Stimulated activated CD4-positive, alpha-beta T cell treated with anti-CD3 and anti-CD28 coated beads, Interleukin-2, amount 100 ng/mL, for 48 hours (primary cell): Measurements from ENCODE around the gene CCDC188.

Experiments used
- DNase-seq, 2 donors: peaks; one replicate each; pipeline ENCODE4 v3.0.0-alpha.2; 2020

The CCDC188 gene

DNA sequence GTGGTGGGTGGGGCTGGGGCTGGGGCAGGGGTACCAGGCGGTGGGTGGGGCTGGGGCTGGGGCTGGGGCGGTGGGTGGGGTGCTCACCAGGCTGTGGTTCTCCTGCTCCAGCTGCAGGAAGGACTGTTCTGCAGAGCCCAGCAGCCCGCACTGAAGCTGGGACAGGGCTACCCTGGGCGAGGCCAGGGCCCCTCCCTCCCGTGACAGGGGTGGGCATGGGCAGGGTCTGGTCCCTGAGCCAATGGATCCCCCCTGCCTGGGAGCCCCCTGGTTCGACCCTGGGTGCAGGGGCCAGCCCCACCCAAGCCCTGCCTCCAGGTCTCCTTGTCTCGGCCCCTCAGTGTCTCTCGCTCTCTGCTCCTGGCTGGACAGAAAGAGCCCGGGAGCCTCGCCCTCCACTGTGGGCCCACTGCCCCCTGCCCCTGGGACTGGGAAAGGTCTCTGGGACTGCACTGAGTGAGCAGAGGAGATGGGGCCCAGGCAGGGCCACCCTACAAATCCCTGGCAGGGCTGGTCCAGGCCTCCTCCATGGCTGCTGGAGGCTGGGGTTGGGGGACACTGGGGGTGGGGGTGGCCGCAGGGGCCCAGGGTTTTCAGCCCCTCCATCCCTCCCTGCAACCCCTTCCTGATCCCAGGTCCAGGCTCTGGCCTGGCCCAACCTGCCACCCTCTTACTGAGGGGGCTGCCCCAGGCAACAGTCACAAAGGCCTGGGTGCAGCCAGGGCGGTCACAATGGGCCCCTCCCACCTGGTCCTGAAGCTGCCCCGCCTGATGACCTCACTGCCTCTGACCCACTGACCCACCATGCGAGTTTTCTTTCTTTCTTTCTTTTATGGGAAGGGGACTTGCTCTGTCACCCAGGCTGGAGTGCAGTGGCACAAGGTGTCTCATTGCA is at the start of gene CCDC188:
Gene CCDC188 (minus strand): TSS at position 675 of the 895 bp plus-strand sequence. CDS start 69 bp downstream, at position 606.
- DNase-seq: no peak

DNA sequence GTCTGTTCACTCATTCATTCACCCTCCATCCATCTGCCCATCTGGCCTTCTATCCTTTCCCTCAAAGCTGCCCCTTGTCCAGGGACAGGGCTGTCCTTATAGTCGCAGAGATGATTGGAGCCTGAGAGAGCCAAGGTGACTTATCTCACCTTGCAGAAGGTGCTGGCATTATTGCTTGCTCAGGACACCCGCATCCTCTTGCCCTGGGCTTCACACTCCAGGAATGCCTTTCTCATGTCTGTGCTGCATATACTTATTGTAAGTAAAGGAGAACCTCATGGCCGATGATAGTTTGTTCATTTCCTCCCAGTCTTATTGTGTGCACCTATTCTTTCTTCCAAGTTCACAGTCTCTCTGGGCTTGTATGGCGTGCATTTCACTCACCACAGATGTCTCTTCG is 49.1 kb upstream of the CCDC188 start:
- DNase-seq: no peak

DNA sequence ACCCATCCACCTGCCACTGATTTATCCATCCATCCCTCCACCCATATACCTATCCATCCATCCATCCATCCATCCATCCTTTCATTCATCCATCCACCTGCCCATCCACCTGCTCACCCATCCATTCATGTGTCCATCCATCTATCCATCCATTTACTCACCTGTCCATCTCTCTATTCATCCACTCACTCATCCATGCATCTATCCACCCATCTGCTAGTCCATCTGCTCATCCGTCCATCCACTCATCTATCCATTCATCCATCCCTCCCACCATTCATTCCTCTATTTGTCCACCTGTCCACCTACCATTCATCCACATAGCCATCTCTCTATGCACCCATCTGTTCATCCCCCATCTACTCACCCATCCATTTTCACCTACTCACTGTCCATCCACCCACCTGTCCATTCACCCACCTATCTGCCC is 48.6 kb upstream of the CCDC188 start:
- DNase-seq: no peak

DNA sequence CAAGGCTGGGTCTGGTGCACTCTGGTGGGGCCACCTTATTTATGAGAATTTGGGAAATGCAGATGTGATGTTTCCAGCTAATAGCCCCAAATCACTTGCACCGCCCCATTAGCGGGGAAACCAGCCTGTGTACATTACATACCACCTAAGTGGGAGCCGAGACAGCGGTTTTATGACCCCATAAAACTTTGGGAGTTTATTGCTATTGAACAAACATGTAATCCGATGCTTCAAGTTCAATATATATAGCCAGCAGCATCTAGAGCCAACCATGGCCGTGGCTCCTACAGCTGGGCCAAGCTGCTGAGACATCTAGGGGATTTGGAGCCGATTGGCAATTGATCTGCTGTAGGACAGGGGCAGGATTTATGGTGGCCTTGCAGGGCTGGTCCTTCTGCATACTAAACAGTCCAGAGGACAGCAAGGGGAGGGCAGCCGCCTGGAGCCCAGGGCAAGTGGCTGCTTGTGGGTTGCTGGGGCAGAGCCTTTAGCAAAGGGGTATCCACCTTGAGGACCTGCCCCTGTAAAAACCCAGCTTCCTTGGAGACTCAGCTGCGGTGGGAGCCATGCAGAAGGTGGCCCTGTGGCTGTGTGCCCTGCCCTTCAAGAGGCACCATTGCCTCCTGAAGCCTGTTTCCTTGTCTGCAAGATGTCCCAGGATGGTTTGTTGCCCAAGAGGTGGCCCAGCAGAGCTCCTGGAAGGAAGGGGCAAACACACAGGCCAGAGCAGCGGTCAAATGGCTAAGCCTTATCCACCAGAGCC is 47.9 kb upstream of the CCDC188 start:
- DNase-seq: no peak

DNA sequence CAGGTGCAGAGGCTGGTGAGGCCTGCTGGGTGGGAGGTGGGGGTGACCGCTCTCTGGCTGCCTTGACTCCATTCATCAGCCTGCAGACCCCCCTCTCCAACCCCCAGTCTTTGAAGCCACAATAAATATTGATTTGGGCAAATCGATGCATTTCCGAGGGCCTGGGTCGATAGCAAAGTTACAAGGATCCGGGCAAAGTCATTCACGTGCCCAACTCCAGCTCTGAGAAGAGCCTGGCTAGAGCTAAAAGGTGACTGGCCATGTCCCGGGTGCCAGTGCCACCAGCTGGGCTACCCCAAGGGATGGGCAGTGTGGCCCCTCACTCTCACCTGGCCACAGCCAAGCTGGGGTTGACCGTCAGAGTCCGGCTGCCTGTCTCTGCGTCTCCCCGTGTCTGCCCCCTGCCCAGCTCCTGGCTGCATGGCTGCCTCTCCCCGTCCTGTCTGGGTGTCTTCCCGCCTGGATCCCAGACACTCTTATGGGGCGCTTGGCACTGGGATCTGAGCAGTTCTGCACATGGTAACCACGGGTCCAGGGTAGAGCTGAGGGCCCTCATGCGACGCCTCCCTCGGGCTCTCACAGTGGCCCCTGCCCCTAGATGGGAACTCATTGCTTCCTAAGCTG is 46.7 kb upstream of the CCDC188 start:
- no peak for DNase-seq

DNA sequence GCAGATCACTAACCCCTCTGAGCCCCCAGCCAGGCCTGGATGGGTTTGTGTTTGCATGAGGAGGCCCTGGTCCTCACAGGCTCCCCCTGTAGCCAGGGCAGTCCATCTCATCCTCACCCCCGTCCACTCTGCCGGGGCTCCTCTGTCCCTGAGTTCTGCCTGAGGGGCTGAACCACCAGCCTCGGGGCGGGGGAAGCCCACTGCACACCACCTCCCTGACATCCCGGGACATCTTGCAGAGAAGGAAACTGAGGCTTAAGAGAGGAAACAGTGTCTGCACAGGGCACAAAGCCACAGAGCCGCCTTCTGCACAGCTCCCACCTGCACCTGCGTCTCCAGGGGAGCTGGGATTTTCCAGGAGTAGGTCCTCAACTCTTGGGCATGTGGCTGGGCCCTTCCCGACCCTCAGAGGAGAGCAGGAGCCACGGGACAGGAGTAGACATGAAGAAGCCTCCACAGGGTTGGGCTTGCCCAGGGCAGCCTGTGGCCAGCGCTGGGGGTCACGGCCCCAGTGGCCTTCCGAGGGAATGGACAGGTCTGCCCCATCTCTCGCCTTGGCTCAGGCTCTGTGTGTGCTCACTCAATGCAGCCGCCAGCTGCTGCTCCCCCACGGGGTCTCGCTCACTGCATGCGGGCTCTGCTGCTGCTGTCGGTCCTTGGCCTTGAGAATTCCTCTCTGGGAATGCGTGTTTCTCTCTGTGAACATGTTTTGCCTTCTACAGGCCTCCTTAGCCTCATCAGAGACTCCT is 45.4 kb upstream of the CCDC188 start:
- DNase-seq: no peak

DNA sequence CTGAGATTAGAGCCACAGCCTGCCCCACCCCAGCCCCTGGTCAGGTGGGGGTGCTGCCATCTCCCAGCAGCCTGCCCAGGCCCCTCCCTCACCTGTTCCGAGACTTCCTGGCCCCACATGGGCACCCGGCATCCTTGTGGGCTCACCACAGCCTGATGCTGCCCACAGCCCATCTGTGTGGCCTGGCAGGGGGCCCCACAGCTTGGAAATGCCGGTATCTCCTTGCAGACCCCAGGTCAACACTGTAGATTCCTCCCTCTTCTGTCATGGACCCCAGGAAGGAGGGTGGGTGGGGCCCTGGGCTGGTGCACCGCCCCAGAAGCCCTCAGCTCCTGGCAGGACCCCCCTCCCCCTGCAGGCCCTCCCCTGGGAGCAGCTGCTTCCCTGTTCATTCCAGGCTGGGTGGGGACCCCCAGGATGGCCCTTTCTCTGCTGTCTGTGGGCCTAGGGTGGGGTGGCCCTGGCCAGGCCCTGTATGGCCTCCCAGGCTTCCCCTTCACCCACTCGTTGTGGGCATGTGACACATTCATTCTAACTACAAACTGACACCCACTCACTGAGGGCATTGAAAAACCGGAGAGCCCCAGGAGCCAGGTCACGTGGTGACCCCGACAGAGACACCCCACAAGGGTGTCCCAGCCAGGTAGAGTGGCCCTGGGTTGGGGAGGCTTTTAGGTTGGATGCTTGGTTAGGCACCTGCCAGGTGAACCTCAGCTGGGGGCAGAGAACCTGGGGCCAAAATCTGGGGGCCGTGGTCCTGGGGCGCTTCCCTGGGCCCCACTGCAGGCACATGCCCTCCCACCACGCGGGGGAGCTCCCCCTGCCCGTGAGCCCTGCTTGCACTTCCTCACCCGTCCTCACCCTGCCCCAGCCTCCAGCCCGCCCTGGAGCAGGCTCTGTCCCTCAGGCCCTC is 44.1 kb upstream of the CCDC188 start:
- no peak for DNase-seq

DNA sequence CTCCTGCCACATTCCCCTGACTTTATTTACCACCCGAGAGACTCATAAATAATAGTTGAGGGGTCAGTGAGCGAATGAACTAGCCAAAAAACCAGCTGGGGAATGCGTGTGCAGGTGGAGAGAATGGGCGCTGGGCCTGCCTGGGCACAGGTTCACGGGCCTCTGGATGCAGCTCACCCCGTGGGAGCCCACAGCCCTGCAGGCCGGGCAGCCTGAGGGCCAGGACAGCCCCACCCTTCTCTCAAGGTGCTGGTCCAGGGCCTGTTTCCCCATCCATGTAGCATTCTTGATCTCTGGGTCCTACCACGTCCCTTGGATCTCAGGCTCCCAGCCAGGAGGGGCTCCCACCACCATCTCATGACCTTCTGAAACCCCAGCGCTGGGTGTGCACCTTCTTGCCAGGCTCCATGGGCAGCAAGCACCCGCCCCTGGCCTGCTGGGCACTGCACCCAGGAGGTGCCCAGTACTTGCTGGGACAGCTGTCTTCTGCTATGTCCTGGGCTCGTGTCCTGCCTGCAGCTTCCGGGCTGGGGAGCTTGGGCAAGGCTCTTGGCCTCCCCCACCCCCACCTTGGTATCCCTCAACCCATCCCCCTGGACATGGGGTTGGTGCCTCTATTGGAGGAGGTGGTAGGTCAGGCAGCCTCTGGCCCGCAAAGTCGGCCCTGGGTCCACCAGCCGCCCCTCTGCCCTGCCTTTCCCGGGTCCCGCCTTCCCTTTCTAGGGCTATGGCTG is 43.1 kb upstream of the CCDC188 start:
- no peak for DNase-seq

DNA sequence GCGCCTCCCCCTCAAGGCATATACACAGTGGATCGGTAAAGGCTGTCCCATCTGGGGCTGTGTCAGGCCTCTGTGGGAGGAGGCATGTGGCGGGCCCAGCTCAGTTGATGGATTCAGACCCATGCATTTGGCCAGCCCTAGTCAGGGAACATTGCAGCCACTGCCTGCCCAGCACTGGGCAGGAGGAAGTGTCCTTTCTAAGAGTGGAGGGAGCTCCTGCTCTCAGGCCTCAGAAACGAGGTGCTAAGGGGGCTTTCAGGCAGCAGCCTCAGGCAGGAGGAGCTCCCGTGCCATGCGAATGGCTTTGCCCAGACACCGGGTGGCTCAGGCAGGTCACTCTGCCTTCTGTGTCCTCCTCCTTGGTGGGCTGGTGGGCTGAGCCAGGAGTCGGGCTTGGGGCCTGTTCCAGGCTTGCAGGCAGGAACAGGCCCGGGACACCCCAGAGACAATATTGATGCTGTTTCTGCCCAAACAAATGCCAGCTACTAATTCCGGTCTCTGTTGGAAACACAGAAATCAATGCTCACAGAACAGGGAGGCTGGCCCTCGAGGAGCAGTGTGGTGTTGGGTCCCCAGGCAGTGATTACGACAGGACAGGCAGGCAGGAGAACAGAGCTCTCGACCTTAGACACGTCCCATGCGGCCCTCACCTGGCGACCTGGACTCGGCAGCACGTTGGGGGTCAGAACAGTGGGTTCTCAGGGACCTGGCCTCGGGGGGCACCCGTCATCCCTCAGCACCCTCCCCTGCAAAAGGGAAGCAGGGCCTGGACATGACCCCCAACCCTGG is 42.3 kb upstream of the CCDC188 start:
- DNase-seq: no peak

DNA sequence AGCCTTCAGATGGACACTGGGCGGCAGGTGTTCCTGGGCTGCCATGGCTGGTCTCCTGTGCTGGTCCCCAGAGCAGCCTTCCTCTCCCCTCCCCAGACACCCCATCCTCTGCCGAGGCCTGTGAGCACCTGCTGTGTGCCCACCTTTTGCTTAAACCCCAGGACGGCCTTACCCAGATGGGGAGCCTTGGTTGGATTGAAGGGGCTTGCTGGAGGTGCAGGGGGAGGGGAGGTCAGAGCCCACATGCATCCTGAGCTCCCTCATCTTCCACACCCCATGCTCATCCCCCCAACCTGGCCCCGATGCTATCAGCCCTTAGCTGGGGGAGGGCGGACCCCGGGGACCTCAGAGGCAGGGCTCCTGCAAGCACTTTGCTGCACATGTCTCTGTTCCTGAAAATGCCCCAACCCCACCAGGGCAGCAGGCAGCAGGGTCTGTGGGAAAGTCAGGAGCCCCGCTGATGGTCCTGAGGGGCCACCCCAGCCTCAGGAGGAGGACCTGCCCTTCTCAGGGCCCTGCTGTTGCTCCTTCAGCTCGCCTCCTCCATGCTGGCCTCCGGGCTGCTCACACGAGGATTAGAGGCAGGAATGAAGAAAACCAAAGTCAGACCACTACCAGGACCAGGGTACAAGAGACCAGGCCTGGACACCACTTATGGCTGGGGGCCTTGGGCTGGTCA is 41.6 kb upstream of the CCDC188 start:
- no peak for DNase-seq

DNA sequence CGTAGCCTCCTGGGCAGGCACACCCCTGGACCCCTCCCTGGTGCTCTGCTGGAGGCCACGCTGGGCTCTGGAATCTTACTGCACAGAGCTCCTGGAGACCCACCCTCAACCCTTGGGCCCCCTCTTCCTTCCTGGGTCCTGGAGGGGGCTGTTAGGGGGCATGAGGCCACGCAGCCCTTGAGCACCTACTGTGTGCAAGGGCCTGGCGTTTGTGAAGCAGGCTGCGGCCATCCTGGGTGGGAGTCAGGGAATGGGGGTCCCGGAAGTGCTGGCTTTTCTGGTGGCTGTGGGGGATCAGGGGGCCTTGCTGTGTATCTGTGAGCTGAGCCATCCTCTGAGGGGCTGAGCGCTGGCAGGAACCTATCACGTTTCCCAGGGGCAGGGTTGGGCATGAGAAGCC is 40.9 kb upstream of the CCDC188 start:
- DNase-seq: no peak

DNA sequence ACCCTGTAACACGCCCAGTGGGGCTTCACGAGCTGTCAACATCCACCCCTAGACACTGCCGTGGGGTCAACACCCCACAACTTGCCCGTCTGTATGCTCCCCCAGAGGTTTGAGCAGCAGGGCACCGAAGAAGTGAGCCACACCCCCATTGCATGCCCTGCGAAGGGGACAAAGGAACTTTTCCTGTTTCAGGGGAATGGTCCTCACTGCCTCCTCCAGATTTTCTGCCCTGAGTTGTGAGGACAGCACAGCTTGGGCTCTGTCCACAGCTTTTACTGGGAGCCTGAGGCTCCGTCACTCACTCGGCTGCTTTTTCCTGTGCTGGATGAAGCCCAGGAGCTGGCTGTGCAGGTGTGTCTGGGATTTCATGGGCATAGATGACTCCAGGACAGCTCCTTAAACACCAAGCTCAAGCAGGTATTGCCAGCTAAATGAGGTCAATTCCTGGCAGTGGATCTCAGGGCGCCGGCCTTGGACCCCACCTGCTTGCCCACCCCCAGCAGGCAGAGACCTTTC is 40.2 kb upstream of the CCDC188 start:
- no peak for DNase-seq

DNA sequence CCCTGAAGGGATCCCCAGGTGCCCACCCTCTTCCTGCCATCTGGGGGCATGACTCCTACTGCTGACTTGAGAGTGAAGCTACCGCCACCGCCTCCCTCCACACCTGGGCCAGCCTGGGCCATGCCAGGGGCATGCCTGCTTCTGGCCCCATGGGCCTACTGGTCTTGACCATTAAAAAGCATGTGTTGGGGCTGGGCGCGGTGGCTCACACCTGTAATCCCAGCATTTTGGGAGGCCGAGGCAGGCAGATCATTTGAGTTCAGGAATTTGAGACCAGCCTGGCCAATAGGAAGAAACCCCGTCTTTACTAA is 37.7 kb upstream of the CCDC188 start:
- DNase-seq: no peak

DNA sequence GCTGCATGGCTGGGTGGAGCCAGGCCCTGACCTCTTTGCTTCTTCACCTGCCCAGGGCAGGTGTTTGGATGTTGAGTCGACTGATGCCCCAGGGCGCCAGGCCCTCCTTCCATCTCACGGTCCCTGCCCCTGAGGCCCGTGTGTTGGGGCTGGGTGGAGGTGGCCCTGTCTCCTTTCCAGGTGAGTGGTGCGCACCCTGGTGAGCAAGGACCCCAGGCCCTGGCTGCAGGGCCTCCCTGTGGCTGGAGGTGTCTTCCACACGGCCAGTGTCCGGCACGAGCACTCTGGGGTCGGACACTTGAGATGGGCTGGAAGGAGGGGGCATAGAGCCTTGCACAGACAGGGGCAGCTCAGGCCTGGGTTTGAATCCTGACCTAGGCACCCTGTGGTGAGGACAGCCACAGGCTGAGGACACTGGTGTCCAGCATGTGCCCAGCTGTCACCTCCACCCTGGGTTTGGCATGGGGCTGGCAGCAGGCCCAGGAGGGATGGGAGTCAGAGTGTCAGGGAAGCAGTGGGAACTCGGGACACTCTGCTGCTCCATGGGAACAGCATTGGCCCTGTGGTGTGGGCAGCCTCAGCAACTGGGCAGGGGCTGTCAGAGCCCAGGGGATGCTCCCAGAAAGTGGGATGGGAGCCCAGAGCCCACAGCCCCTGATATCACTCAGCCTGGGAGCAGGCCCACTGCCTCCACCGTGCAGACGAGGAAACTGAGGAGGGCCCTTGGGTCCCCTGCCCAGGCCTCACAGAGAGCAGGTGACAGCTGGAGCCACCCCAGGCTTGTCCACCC is 37.1 kb upstream of the CCDC188 start:
- no peak for DNase-seq

DNA sequence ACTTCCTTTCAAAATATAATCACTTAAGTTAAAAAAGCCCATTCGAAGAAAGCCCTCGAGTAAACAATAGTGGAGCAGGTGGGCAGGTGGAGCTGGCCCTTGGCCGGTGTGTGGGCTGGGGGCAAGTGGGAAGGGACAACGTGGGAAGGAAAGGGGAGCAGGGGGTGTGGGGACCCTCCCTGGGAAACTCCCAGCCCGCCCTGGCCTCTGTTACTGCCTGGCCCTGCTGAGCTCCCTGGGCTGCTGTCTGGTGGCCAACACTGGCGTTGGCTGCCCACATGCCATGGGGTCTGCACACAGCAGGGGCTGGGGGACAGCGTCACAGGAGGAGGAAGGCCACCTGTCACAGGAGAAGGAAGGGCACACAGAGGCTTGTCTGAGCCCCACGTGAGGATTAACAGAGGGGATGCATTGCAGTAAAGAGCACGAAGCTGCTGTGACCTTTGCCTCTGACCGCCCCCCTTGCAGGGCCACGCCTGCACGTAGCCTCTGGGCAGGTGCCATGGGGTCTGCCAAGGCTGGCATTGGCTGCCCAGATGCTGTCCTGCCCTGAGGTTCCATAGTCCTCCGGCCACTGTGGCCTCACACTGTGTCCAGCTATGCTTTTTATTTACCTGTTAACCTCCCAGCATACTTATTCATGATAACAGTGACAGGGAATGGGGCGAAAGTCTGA is 36.2 kb upstream of the CCDC188 start:
- DNase-seq: no peak

DNA sequence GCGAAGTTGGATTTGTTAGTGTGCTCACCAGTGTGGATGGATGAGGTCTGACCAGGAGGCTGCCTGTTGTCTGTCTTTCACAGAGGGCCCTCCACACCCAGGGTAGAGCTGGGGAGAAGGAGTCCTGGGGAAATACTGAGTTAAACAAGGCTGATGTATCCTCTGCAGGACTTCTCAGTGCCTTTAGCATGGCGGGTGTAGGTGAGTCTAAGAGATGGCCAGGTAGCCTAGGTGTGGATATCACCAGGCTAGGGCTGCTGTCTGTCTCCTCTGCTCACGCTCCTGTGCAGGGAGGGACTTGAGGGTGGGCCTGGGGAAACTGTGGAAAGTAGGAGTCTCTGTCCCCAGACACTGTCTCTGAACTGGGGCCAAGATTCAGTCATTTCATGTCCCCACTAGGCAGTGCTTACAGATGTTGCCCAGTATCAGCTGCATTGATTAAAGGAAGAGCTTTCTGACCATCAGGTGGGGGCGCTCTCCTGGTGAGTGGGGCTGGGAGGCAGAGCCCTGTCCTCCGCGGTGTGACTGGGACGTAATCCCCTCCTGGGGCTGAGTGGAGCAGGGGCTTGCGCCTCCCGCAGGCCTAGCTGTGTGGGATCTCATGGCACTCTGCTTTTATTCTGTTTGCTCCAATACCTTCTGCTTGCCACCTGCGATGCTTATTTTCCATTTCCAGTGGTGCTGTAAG is 35.5 kb upstream of the CCDC188 start:
- DNase-seq: no peak

DNA sequence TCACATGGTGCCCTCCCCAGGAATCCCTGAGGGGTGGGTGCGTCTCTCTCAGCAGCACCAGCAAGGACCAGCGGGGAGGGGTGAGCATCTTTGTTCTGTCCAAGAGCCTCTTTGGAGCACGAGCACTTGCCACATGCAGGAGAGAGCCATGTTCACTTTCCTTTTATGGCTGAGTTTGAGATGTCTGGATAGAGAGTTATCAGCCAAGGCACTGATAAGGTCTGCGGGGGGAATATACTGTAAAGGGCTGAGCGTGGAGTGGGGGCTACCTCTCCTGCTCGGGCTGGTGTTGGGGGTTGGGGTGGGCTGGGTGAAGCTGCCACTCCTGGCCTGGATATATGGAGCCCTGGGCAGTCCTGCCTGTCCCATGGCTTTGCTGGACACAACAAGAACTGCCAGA is 34.9 kb upstream of the CCDC188 start:
- no peak for DNase-seq
